K562 (cell line): Measurements from ENCODE around the gene ASGR1. TPM values are rescaled to one million over a fixed set of nuclear protein-coding genes. Genes with fewer than 3 reads are reported as not detected.

ENCODE experiments used
- KDM4B ChIP-seq, 2 experiments: fragments of 450-650 bp in 1 of 2; sonication (generic) in 1 of 2; IDR thresholded peaks; 2 replicates each; pipeline ENCODE4 v1.6.1; 2016 to 2017; ENCODE audit warnings: borderline replicate concordance in 2 of 2, antibody characterized with exemption in 1 of 2, low read depth in 1 of 2, mild to moderate bottlenecking in 1 of 2
- NFIC ChIP-seq: fragments of 450-650 bp; IDR thresholded peaks from 2 replicates; pipeline ENCODE4 v1.6.1; 2017; ENCODE audit warnings: mild to moderate bottlenecking, inconsistent platforms
- RBM39 ChIP-seq: fragments of 200-400 bp; formaldehyde crosslinking; optimal IDR thresholded peaks from 2 replicates; pipeline ENCODE3; 2018; ENCODE audit warnings: low read depth, low read length
- STAT5A ChIP-seq: IDR thresholded peaks from 2 replicates; pipeline ENCODE4 v1.6.1; 2012; ENCODE audit warnings: low read length, inconsistent platforms, borderline replicate concordance
- ZNF444 ChIP-seq: fragments of 250-450 bp; sonication (Bioruptor Pico); IDR thresholded peaks from 2 replicates; pipeline ENCODE4 v1.4.0; 2020; ENCODE audit warnings: mild to moderate bottlenecking, moderate library complexity
- polyA plus RNA-seq, 8 experiments: library from polyadenylated mRNA; depleted of rRNA in 4 of 8; stranded (reverse) in 5 of 8; unstranded in 3 of 8; fragments of >200 nt; fragmentation: Nextera tagmentation in 2 of 8; fragmentation: Illumina TruSeq in 1 of 8; extraction: Ambion mirVana in 2 of 8; extraction: Trizol in 1 of 8; gene quantifications; 2 replicates each; pipeline versions ENCODE4 v1.2.1 to v1.2.3, GENCODE V29; 2011 to 2014; ENCODE audit warnings: inconsistent platforms in 1 of 8, missing spikeins in 1 of 8
- total RNA-seq, 7 experiments: library from RNA; depleted of rRNA in 6 of 7; stranded (reverse); fragments of >200 nt in 6 of 7; fragmentation: Illumina TruSeq in 2 of 7; extraction: Trizol in 2 of 7; gene quantifications; 2 replicates each; pipeline versions ENCODE4 v1.2.1 to v1.2.3, GENCODE V29; 2011 to 2021; ENCODE audit warnings: low replicate concordance in 1 of 7
- TF ChIP-seq, protein P1 (sequence below), 3 experiments: IDR thresholded peaks in 2 of 3; conservative IDR thresholded peaks in 1 of 3; 2 replicates each; pipeline ENCODE4 v1.5.1; 2011 to 2012; ENCODE audit warnings: low read length in 3 of 3, mild to moderate bottlenecking in 3 of 3, control low read depth in 2 of 3, improper control_type of control experiment in 1 of 3, inconsistent platforms in 1 of 3, low read depth in 1 of 3, mixed read lengths in 1 of 3, moderate library complexity in 1 of 3; ENCODE audit not compliant: insufficient read depth in 2 of 3
- TF ChIP-seq, protein P2 (sequence below): fragments of 450-650 bp; formaldehyde crosslinking; IDR thresholded peaks from 2 replicates; pipeline ENCODE4 v1.4.0; 2020; ENCODE audit warnings: mild to moderate bottlenecking, moderate library complexity

ASGR1 gene
- total and polyA plus RNA-seq, 9 of the 15 experiments (the other 6 are each of a cell fraction or from before 2014, with no cell fraction given), result 0.11 to 1.0 (median 0.64) TPM; not detected in 2

DNA sequence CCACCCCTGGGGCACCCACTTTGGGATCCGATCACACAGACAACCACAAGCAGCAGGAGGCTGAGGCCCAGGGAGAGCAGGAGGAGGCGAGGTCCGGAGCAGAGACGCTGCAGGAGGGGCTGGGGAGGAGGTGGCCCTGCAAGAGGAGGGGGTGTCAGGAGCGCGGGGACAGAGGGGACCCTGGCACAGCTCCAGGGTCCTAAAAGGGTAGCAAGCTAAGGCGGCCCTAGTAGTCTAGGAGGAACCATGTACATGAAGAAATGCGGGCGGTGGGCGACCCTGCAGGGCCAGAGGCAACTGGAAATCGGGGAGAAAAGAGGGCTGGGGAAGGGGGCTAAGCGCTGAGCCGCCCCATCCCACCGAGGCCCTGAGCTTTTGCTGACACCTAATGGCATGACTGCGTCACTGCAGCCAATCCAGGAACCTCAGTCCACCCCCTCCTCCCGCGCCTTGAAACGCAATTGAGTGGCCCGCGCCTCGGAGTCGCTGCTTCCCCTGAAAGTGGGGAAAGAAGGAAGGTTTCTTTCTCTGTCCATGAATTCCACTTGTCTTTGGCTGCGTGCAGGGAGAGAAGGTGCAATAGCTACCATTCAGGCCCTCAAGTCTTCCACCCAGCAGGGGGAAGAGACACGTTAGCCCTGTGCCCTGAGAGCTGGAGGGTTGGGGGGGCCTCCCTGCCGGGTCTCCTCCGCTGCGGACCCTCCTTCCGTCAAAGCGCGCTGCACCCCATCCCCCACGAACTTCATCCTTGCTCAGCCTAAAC is 1.8 kb downstream of the ASGR1 start (continued):
- TF ChIP-seq, protein P1, sequence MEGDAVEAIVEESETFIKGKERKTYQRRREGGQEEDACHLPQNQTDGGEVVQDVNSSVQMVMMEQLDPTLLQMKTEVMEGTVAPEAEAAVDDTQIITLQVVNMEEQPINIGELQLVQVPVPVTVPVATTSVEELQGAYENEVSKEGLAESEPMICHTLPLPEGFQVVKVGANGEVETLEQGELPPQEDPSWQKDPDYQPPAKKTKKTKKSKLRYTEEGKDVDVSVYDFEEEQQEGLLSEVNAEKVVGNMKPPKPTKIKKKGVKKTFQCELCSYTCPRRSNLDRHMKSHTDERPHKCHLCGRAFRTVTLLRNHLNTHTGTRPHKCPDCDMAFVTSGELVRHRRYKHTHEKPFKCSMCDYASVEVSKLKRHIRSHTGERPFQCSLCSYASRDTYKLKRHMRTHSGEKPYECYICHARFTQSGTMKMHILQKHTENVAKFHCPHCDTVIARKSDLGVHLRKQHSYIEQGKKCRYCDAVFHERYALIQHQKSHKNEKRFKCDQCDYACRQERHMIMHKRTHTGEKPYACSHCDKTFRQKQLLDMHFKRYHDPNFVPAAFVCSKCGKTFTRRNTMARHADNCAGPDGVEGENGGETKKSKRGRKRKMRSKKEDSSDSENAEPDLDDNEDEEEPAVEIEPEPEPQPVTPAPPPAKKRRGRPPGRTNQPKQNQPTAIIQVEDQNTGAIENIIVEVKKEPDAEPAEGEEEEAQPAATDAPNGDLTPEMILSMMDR (IDR thresholded peaks at IDR 0.05 in 2 of 3, conservative IDR thresholded peaks at IDR 0.05 in 1 of 3; ENCODE audit: insufficient read depth in 2 of 3, low read depth in 1 of 3, low read length in 3 of 3), result peak; percentile 75 to 84 (median 78)
- TF ChIP-seq NFIC (peak; percentile 71), STAT5A (no peak), ZNF444 (CRISPR knock-in tag) (no peak), KDM4B (IDR thresholded peaks at IDR 0.05; ENCODE audit: borderline replicate concordance in 2 of 2, low read depth in 1 of 2) (no peak), RBM39 (no peak)
- TF ChIP-seq, protein P2, sequence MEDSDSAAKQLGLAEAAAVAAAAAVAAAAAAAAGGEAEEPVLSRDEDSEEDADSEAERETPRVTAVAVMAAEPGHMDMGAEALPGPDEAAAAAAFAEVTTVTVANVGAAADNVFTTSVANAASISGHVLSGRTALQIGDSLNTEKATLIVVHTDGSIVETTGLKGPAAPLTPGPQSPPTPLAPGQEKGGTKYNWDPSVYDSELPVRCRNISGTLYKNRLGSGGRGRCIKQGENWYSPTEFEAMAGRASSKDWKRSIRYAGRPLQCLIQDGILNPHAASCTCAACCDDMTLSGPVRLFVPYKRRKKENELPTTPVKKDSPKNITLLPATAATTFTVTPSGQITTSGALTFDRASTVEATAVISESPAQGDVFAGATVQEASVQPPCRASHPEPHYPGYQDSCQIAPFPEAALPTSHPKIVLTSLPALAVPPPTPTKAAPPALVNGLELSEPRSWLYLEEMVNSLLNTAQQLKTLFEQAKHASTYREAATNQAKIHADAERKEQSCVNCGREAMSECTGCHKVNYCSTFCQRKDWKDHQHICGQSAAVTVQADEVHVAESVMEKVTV (CRISPR knock-in tag), result peak; percentile 29; the same call in 1 of the 2 replicates
